Lower leg skin (tissue), 3 donors: ENCODE results near the gene PDE8B.

ENCODE experiments used
- POLR2A ChIP-seq, 2 donors: fragments of 450-650 bp; IDR thresholded peaks; one replicate each; pipeline ENCODE4 v1.6.1; 2016 to 2017; ENCODE audit warnings: antibody characterized with exemption in 2 of 2, mild to moderate bottlenecking in 1 of 2, moderate library complexity in 1 of 2
- TF ChIP-seq, protein P1 (sequence below), 3 donors: fragments of 450-650 bp; IDR thresholded peaks; one replicate each; pipeline ENCODE4 v1.5.1; 2016; ENCODE audit warnings: antibody characterized with exemption in 3 of 3, mild to moderate bottlenecking in 3 of 3, moderate library complexity in 2 of 3

- TF ChIP-seq, protein P1, sequence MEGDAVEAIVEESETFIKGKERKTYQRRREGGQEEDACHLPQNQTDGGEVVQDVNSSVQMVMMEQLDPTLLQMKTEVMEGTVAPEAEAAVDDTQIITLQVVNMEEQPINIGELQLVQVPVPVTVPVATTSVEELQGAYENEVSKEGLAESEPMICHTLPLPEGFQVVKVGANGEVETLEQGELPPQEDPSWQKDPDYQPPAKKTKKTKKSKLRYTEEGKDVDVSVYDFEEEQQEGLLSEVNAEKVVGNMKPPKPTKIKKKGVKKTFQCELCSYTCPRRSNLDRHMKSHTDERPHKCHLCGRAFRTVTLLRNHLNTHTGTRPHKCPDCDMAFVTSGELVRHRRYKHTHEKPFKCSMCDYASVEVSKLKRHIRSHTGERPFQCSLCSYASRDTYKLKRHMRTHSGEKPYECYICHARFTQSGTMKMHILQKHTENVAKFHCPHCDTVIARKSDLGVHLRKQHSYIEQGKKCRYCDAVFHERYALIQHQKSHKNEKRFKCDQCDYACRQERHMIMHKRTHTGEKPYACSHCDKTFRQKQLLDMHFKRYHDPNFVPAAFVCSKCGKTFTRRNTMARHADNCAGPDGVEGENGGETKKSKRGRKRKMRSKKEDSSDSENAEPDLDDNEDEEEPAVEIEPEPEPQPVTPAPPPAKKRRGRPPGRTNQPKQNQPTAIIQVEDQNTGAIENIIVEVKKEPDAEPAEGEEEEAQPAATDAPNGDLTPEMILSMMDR (IDR thresholded peaks at IDR 0.05): no peak
- no peak for TF ChIP-seq POLR2A (IDR thresholded peaks at IDR 0.05)
Observed at GRCh38 chr5:77400645-77401044, 190.2 kb downstream of the PDE8B start.
